Small intestine (tissue), 7 donors: ENCODE measurements around the gene XRCC5. TPM values are rescaled to one million over a fixed set of nuclear protein-coding genes. Genes with fewer than 3 reads are reported as not detected.

Experiments used
- DNase-seq, 2 donors: peaks; one replicate each; pipeline versions ENCODE4 v3.0.0 to v3.0.0-alpha.2; 2013
- FAIRE-seq: peaks from 2 replicates; lab custom pipeline; 2012; peaks lifted over from hg19 to GRCh38; lab: Jason Lieb, UNC
- H3K27ac ChIP-seq, 3 donors: one replicate each; pipeline ENCODE4 v1.5.1; 2013; ENCODE audit warnings: low read length in 2 of 3, mild to moderate bottlenecking in 2 of 3, control low read depth in 1 of 3, inconsistent platforms in 1 of 3, low read depth in 1 of 3, moderate library complexity in 1 of 3
- H3K27me3 ChIP-seq, 3 donors: one replicate each; pipeline ENCODE4 v1.6.1; 2013; ENCODE audit warnings: low read length in 3 of 3, inconsistent platforms in 1 of 3; ENCODE audit not compliant: control insufficient read depth in 3 of 3, insufficient read depth in 3 of 3
- H3K36me3 ChIP-seq, 3 donors: one replicate each; pipeline ENCODE4 v1.6.1; 2013; ENCODE audit warnings: low read length in 3 of 3, inconsistent platforms in 1 of 3, low read depth in 1 of 3, mild to moderate bottlenecking in 1 of 3, moderate library complexity in 1 of 3; ENCODE audit not compliant: control insufficient read depth in 3 of 3, insufficient read depth in 2 of 3
- H3K4me1 ChIP-seq, 3 donors: one replicate each; pipeline ENCODE4 v1.6.1; 2013; ENCODE audit warnings: low read length in 2 of 3, inconsistent platforms in 1 of 3, low read depth in 1 of 3, mild to moderate bottlenecking in 1 of 3, moderate library complexity in 1 of 3; ENCODE audit not compliant: control insufficient read depth in 3 of 3, insufficient read depth in 2 of 3
- H3K4me3 ChIP-seq, 3 donors: one replicate each; pipeline ENCODE4 v1.5.1; 2013; ENCODE audit warnings: low read length in 3 of 3, control low read depth in 1 of 3, inconsistent platforms in 1 of 3, low read depth in 1 of 3, mild to moderate bottlenecking in 1 of 3, moderate library complexity in 1 of 3
- H3K9me3 ChIP-seq, 2 donors: one replicate each; pipeline ENCODE4 v1.6.1; 2013; ENCODE audit warnings: low read depth in 1 of 2, low read length in 1 of 2; ENCODE audit not compliant: control insufficient read depth in 2 of 2, insufficient read depth in 1 of 2
- WGBS, 3 donors: extraction: QIAGEN DNeasy Blood & Tissue Kit; methylation state at CpG; one replicate each; pipeline ENCODE4 v1.1.7; 2013; 5-methylcytosine and 5-hydroxymethylcytosine counted together
- polyA plus RNA-seq, 4 donors: library from polyadenylated mRNA; stranded (reverse) in 3 of 4; unstranded in 1 of 4; fragments of 200-250 nt in 3 of 4; fragments of 120-200 nt in 1 of 4; gene quantifications; one replicate each; pipeline versions ENCODE4 v1.2.1 to v1.2.3, GENCODE V29; 2013
- donor health status: healthy with polysubstance abuse.
- donor health status: control.
- donor health status: control.
- donor health status: Bipolar disorder and iron deficiency.
- donor health status: healthy.

Gene XRCC5
- polyA plus RNA-seq, 4 donors: 76.7 to 188 (median 99.5) TPM

- WGBS, 3 donors: 88 to 100% (median 92%) methylated on average over 1 of the region's 1 CpG
- DNase-seq (no peak), FAIRE-seq (no peak)
- no peaks in the 10 kb centered on the region for H3K36me3 ChIP-seq
- H3K27ac ChIP-seq: no peak overlapping the region
- peaks cover 0 to 16% of the 10 kb centered on the region in 2 donors for H3K9me3 ChIP-seq
- no peak overlapping the region for H3K4me3 ChIP-seq
- H3K27me3 ChIP-seq: no peaks in the 10 kb centered on the region
- H3K4me1 ChIP-seq: no peaks in the 10 kb centered on the region
These were observed 126.7 kb downstream of the XRCC5 start for GRCh38 chr2:216235896-216236295.

- 0% methylated on average over 1 of the region's 1 CpG for WGBS, 3 donors
- H3K36me3 ChIP-seq: no peaks in the 10 kb centered on the region
- DNase-seq: no peak
- H3K4me3 ChIP-seq: no peak overlapping the region
- no peaks in the 10 kb centered on the region for H3K27me3 ChIP-seq
- no peak overlapping the region for H3K27ac ChIP-seq
- peaks cover 0 to 14% of the 10 kb centered on the region in 2 donors for H3K9me3 ChIP-seq
- H3K4me1 ChIP-seq: no peaks in the 10 kb centered on the region
- FAIRE-seq: no peak
These were observed 127.3 kb downstream of the XRCC5 start for GRCh38 chr2:216236486-216236885.

- FAIRE-seq (no peak), DNase-seq (no peak)
- no peaks in the 10 kb centered on the region for H3K36me3 ChIP-seq
- no peaks in the 10 kb centered on the region for H3K27me3 ChIP-seq
- no peaks in the 10 kb centered on the region for H3K9me3 ChIP-seq
- 61 to 84% (median 77%) methylated on average over 6 of the region's 6 CpGs for WGBS, 3 donors
- H3K4me3 ChIP-seq: no peak overlapping the region
- no peak overlapping the region for H3K27ac ChIP-seq
- no peaks in the 10 kb centered on the region for H3K4me1 ChIP-seq
These were observed 133.2 kb downstream of the XRCC5 start for GRCh38 chr2:216242365-216242764.

GRCh38 chr2:216243026-216243425, 133.9 kb downstream of the XRCC5 start:
- Histone ChIP-seq H3K36me3 (no peaks in the 10 kb centered on the region), H3K27ac (no peak overlapping the region), H3K4me1 (no peaks in the 10 kb centered on the region), H3K27me3 (no peaks in the 10 kb centered on the region), H3K4me3 (no peak overlapping the region), H3K9me3 (no peaks in the 10 kb centered on the region)
- 81 to 90% (median 89%) methylated on average over 3 of the region's 3 CpGs for WGBS, 3 donors
- FAIRE-seq (no peak), DNase-seq (no peak)

- DNase-seq (no peak), FAIRE-seq (no peak)
- no peak overlapping the region for H3K27ac ChIP-seq
- H3K27me3 ChIP-seq: no peaks in the 10 kb centered on the region
- no peaks in the 10 kb centered on the region for H3K36me3 ChIP-seq
- H3K4me1 ChIP-seq: no peaks in the 10 kb centered on the region
- no peaks in the 10 kb centered on the region for H3K9me3 ChIP-seq
- WGBS, 3 donors: 80 to 87% (median 83%) methylated on average over 6 of the region's 6 CpGs
- no peak overlapping the region for H3K4me3 ChIP-seq
These were observed 136.3 kb downstream of the XRCC5 start for GRCh38 chr2:216245391-216245975.

GRCh38 chr2:216246766-216247165, 137.6 kb downstream of the XRCC5 start:
- no peak for DNase-seq
- Histone ChIP-seq H3K27ac (no peak overlapping the region), H3K9me3 (no peaks in the 10 kb centered on the region), H3K27me3 (no peaks in the 10 kb centered on the region), H3K4me3 (no peak overlapping the region), H3K36me3 (no peaks in the 10 kb centered on the region), H3K4me1 (no peaks in the 10 kb centered on the region)
- FAIRE-seq: no peak
- 85 to 88% (median 88%) methylated on average over 3 of the region's 3 CpGs for whole genome bisulfite sequencing, 3 donors

Other genes starting within 250 kb of the XRCC5 start
- 1 to 10 TPM; 1.9 to 8.7 (median 4.9) TPM for gene MREG, start 95.8 kb upstream of the XRCC5 start, polyA plus RNA-seq
- 10 to 100 TPM; 22.3 to 68.8 (median 41.1) TPM for gene PECR, start 27.5 kb upstream of the XRCC5 start, polyA plus RNA-seq
- gene TMEM169, start 27.4 kb upstream of the XRCC5 start, polyA plus RNA-seq: 1 to 10 TPM in 2 of 4 donors, under 1 TPM in 2; 0.54 to 3.2 (median 0.90) TPM